Astrocyte of the spinal cord (primary cell): Measurements from ENCODE around the gene KCTD1.

Source experiments
- DNase-seq: peaks from one replicate; pipeline ENCODE4 v3.0.0; 2011; ENCODE audit warnings: low read depth, low spot score
- H3K4me3 ChIP-seq: 2 replicates; pipeline ENCODE4 v1.5.1; 2011; ENCODE audit warnings: low read depth, mild to moderate bottlenecking, low read length, moderate library complexity
- in situ Hi-C: cut with HindIII; loops from 2 replicates; pipeline ENCODE4 v1.10.0; 2017; ENCODE audit warnings: low sequenced_read_pairs
- TF ChIP-seq, protein P1 (sequence below): IDR thresholded peaks from 2 replicates; pipeline ENCODE4 v1.5.1; 2012; ENCODE audit warnings: low read depth, mild to moderate bottlenecking, low read length, inconsistent platforms

KCTD1 gene

DNA sequence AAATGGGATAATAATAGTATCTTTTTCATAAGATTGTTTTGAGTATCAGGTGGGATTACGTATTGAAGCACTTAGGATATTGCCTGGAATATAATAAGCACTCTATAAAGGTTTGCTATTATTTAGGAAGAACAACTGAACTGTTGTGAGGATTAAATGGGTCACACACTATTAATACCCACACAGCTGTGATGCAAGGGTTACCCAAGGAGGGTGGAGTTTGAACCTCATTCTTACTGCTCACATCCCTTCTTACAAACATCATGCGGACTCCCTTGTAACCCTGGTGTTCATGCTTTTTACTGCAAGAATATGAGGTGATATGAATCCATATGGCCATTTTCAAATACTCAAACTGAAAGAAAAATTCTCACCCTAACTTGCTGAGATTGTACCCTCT lies 113.5 kb downstream of the KCTD1 start:
- no peak for DNase-seq
- in situ Hi-C loops, result no loop called here
- H3K4me3 ChIP-seq, result no peak overlapping the region
- TF ChIP-seq, protein P1, sequence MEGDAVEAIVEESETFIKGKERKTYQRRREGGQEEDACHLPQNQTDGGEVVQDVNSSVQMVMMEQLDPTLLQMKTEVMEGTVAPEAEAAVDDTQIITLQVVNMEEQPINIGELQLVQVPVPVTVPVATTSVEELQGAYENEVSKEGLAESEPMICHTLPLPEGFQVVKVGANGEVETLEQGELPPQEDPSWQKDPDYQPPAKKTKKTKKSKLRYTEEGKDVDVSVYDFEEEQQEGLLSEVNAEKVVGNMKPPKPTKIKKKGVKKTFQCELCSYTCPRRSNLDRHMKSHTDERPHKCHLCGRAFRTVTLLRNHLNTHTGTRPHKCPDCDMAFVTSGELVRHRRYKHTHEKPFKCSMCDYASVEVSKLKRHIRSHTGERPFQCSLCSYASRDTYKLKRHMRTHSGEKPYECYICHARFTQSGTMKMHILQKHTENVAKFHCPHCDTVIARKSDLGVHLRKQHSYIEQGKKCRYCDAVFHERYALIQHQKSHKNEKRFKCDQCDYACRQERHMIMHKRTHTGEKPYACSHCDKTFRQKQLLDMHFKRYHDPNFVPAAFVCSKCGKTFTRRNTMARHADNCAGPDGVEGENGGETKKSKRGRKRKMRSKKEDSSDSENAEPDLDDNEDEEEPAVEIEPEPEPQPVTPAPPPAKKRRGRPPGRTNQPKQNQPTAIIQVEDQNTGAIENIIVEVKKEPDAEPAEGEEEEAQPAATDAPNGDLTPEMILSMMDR, result no peak

DNA sequence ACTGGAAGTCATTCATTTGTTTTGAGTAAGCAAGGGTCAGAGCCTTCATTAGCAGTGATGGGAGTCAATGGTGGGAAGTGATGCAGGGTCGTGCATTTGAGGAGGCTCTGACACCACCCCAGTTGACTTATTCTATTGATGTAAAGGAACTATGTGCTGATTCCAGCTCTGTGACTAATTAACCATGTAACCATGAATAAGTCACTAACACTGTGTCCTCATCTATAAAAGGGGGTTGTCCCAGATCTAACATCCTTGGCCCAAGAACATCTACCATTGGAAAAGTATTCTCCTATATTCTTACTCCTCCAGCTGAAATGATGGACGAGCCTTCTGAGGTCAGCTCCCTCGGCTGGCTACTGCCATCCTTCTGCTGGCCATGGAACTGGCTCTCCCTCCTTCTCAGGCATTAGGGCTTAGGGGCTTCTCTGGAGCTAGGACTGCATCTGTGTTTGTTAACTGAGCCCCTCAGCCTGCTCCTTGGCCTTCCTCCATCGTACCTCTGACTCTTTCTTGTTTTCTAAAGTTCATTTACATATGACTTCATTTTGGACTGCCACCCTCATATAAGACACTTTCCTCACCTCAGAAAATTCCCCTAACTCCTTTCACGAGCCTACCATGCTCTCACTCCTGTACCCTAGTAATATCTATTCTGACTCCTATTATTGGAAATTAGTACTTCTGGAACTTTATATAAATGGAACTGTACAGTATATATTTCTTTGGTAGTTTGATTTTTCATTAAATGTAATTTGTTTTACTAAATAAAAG lies 115.5 kb downstream of the KCTD1 start:
- TF ChIP-seq, protein P1, result no peak
- H3K4me3 ChIP-seq, result no peak overlapping the region
- in situ Hi-C loops, result no loop called here
- DNase-seq, result no peak

DNA sequence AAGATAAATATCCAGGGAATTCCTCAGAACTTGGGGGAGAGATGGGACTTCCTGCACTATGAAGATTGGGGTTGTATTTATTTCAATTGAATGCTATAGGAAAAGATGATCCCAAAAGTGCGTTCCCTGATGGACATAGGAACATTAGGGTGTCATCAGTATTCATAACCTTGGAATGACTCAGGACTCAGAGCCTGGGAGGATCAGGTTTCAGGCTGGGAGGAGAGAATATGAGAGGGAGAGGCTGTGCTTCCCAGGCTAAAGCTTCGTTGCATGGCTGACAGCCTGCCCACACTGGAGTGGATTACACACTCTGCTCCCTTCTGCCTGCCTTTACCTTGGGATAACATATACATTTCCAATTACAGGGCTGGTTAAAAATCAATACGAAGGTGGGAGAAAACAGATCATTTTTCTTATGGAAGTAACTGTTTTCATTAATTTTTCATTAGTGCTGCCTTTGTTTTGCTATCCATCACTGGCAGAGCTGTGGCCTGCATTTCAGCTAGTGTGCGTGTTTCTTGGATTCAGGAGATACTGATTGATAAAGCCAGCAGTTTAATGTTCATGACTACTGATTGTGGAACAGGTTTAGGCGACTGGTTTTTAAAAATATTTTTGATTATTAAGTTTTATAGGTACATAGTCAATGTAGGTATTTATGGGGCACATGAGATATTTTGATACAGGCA lies 118.7 kb downstream of the KCTD1 start:
- TF ChIP-seq, protein P1, result no peak
- DNase-seq, result peak; percentile 82
- no peak overlapping the region for H3K4me3 ChIP-seq
- in situ Hi-C loops, result no loop called here

DNA sequence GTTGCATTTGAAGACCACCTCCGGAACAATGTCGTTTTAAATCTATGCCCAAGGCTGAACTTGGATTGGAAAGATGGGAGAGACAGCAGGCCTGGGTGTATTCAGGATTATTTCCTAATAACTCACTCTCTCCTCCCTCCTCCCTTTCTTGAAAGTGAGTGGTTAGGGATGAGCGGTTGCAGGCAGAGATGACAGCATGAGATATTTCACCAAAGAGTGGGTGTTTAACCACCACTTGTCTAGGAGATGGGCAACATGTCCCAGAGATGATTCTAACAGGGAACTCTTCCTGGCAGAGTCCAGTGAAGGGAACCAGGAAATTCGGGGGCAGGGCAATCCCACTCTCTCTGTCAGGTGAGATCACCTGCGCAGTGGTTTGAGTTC lies 123.2 kb downstream of the KCTD1 start:
- in situ Hi-C loops, result no loop called here
- H3K4me3 ChIP-seq, result no peak overlapping the region
- DNase-seq, result no peak
- TF ChIP-seq, protein P1, result no peak

DNA sequence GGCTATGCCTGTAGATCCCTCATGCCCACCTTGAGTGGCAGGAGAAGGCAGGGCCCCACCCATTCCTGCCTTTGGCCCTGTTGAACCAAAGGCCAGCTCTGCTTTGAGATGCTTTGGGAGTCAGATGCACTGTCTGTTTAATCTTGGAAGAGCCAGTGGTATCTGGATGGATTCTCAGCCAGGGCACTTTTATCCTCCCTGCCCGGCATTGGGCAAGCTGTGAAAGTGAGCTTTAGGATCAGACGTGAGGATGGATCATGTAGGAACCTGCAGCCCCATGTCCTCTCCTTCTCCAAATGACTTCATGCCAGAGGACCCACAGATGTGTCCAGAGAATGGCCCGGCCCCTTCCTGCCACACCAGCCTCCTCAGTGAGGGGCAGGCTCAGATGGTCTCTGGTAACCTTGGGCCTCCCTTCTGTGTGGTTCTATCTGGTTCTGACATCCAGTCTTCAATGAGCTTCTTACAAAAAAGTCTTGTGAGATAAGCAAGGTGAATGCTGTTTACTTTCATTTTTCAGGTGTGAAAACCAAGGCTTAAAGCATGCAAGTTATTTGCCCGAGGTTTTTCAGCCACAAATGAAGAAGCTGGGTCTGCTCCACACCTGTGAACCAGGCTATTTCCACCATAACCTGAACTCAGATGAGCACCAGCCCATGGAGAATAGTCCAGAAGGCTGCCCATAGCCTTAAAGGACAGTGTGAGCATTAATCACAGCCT lies 123.8 kb downstream of the KCTD1 start:
- TF ChIP-seq, protein P1, result no peak
- no peak overlapping the region for H3K4me3 ChIP-seq
- no peak for DNase-seq
- in situ Hi-C loops, result no loop called here

DNA sequence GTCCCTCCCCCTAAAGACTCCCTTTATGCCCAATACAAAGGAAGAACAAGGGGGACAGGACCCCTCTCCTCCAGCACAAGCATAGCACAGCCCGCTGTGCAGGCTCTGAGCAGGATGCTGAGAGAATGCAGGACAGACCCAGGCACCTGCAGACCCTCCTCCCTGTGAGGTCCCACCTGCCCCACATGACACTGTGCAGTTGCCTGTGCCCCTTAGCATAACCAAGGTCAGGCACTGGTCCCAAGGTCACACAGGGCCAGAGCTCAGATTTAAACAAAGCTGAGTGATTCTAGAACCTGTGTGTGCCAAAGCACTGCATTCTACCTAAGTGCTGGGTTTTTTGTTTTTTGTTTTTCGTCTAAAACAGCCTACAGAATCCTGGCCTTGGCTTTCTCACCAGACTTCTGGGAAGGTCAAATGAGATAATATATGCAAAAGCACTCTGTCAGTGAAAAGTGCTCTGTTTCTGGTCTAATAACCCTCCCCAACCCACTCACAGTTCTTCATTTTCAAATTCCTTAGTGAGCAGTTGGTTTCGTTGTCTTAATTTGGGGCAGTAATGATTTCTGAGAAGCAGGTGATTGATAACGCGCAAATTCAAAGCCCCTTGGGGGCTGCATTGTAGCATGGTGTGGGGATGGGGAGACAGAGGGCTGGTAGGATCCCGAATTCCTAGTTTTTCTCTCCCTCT lies 125.7 kb downstream of the KCTD1 start:
- TF ChIP-seq, protein P1, result no peak
- DNase-seq, result no peak
- in situ Hi-C loops, result no loop called here
- no peak overlapping the region for H3K4me3 ChIP-seq
